SK-N-SH treated with all-trans-retinoic acid at 6 μM for 48 hours (cell line): Measurements from ENCODE around the gene FAM13A.

Experiments
- ATAC-seq: fragments of 200-7000 bp; cut with Tn5 transposase; 3 replicates; pipeline ENCODE4 v1.9.1; 2020; ENCODE audit warnings: mild to moderate bottlenecking, moderate library complexity
- ARNTL ChIP-seq: fragments of 450-650 bp; formaldehyde crosslinking; IDR thresholded peaks from 2 replicates; pipeline ENCODE4 v1.5.0; 2020; ENCODE audit warnings: low read depth, mild to moderate bottlenecking, moderate library complexity, borderline replicate concordance
- BACH2 ChIP-seq: fragments of 250-450 bp; sonication (Bioruptor Pico); IDR thresholded peaks from 2 replicates; pipeline ENCODE4 v1.9.0; 2021; ENCODE audit warnings: mild to moderate bottlenecking, borderline replicate concordance
- CREB5 ChIP-seq: fragments of 250-450 bp; sonication (Bioruptor Pico); IDR thresholded peaks from 2 replicates; pipeline ENCODE4 v1.5.1; 2020; ENCODE audit warnings: low read depth, mild to moderate bottlenecking, moderate library complexity
- CSDC2 ChIP-seq: fragments of 250-450 bp; sonication (Bioruptor Pico); IDR thresholded peaks from 2 replicates; pipeline ENCODE4 v1.5.0; 2020; ENCODE audit warnings: mild to moderate bottlenecking, moderate library complexity
- CSRNP3 ChIP-seq: fragments of 250-450 bp; sonication (Bioruptor Pico); IDR thresholded peaks from 2 replicates; pipeline ENCODE4 v1.5.1; 2021; ENCODE audit warnings: mild to moderate bottlenecking, moderate library complexity
- ESRRG ChIP-seq: fragments of 250-450 bp; sonication (Bioruptor Pico); IDR thresholded peaks from 2 replicates; pipeline ENCODE4 v1.6.1; 2021; ENCODE audit warnings: mild to moderate bottlenecking
- GLIS3 ChIP-seq: fragments of 250-450 bp; sonication (Bioruptor Pico); IDR thresholded peaks from 2 replicates; pipeline ENCODE4 v1.5.0; 2020; ENCODE audit warnings: mild to moderate bottlenecking, moderate library complexity
- ISL1 ChIP-seq: fragments of 250-450 bp; sonication (Bioruptor Pico); IDR thresholded peaks from 2 replicates; pipeline ENCODE4 v2.1.2; 2022; ENCODE audit warnings: mild to moderate bottlenecking, moderate library complexity
- OSR1 ChIP-seq: fragments of 250-450 bp; sonication (Bioruptor Pico); IDR thresholded peaks from 2 replicates; pipeline ENCODE4 v1.8.0; 2022; ENCODE audit warnings: moderate library complexity, mild to moderate bottlenecking, inconsistent platforms
- PATZ1 ChIP-seq: fragments of 250-450 bp; sonication (Bioruptor Pico); IDR thresholded peaks from 2 replicates; pipeline ENCODE4 v1.8.0; 2020; ENCODE audit warnings: mild to moderate bottlenecking, moderate library complexity, borderline replicate concordance
- POU6F1 ChIP-seq: fragments of 250-450 bp; sonication (Bioruptor Pico); IDR thresholded peaks from 2 replicates; pipeline ENCODE4 v1.8.0; 2021; ENCODE audit warnings: low read depth, mild to moderate bottlenecking, moderate library complexity, borderline replicate concordance
- PPARA ChIP-seq: fragments of 250-450 bp; sonication (Bioruptor Pico); IDR thresholded peaks from 2 replicates; pipeline ENCODE4 v1.5.0; 2020; ENCODE audit warnings: mild to moderate bottlenecking, borderline replicate concordance
- RARB ChIP-seq: fragments of 250-450 bp; sonication (Bioruptor Pico); IDR thresholded peaks from 2 replicates; pipeline ENCODE4 v1.8.0; 2021; ENCODE audit warnings: mild to moderate bottlenecking, moderate library complexity
- SNAI2 ChIP-seq: fragments of 250-450 bp; sonication (Bioruptor Pico); IDR thresholded peaks from 2 replicates; pipeline ENCODE4 v1.5.0; 2020; ENCODE audit warnings: mild to moderate bottlenecking, moderate library complexity
- TCF4 ChIP-seq: fragments of 250-450 bp; sonication (Bioruptor Pico); IDR thresholded peaks from 2 replicates; pipeline ENCODE4 v1.8.0; 2021; ENCODE audit warnings: mild to moderate bottlenecking, moderate library complexity, borderline replicate concordance
- TOX ChIP-seq: fragments of 250-450 bp; sonication (Bioruptor Pico); IDR thresholded peaks from 2 replicates; pipeline ENCODE4 v1.8.0; 2021; ENCODE audit warnings: mild to moderate bottlenecking, moderate library complexity, borderline replicate concordance
- TSHZ2 ChIP-seq: fragments of 250-450 bp; sonication (Bioruptor Pico); IDR thresholded peaks from 2 replicates; pipeline ENCODE4 v1.5.0; 2020; ENCODE audit warnings: mild to moderate bottlenecking, moderate library complexity
- ZFP3 ChIP-seq: fragments of 250-450 bp; sonication (Bioruptor Pico); IDR thresholded peaks from 2 replicates; pipeline ENCODE4 v1.5.0; 2020; ENCODE audit warnings: mild to moderate bottlenecking, moderate library complexity
- ZFP30 ChIP-seq: fragments of 450-650 bp; formaldehyde crosslinking; IDR thresholded peaks from 2 replicates; pipeline ENCODE4 v1.5.0; 2022; ENCODE audit warnings: mild to moderate bottlenecking, moderate library complexity
- ZNF565 ChIP-seq: fragments of 450-650 bp; formaldehyde crosslinking; conservative IDR thresholded peaks from 2 replicates; pipeline ENCODE4 v1.5.0; 2020; ENCODE audit warnings: low read depth, mild to moderate bottlenecking, moderate library complexity
- ZNF70 ChIP-seq: fragments of 450-650 bp; formaldehyde crosslinking; IDR thresholded peaks from 2 replicates; pipeline ENCODE4 v1.5.0; 2020; ENCODE audit warnings: mild to moderate bottlenecking, moderate library complexity
- ZNF8 ChIP-seq: fragments of 450-650 bp; formaldehyde crosslinking; IDR thresholded peaks from 2 replicates; pipeline ENCODE4 v1.5.0; 2020; ENCODE audit warnings: mild to moderate bottlenecking, moderate library complexity

The FAM13A gene

GRCh38 chr4:88758264-88758663 is 298.7 kb downstream of the FAM13A start:
- TF ChIP-seq RARB (CRISPR knock-in tag) (no peak), ZFP30 (CRISPR knock-in tag) (no peak), GLIS3 (CRISPR knock-in tag) (no peak), ESRRG (CRISPR knock-in tag) (no peak), ARNTL (CRISPR knock-in tag) (no peak)
- peak; percentile 16; the same call in 2 of the 3 replicates for ATAC-seq

GRCh38 chr4:88757776-88758175 is 299.2 kb downstream of the FAM13A start:
- ATAC-seq, result no peak
- TF ChIP-seq TSHZ2 (no peak), ZNF8 (no peak), TOX (no peak), TCF4 (CRISPR knock-in tag) (no peak), ZFP30 (CRISPR knock-in tag) (no peak), GLIS3 (CRISPR knock-in tag) (no peak), OSR1 (CRISPR knock-in tag) (no peak), PPARA (CRISPR knock-in tag) (no peak), ZNF565 (CRISPR knock-in tag) (no peak), POU6F1 (CRISPR knock-in tag) (no peak), CREB5 (no peak), SNAI2 (CRISPR knock-in tag) (no peak), CSRNP3 (CRISPR knock-in tag) (no peak), RARB (CRISPR knock-in tag) (no peak), CSDC2 (CRISPR knock-in tag) (no peak), ISL1 (CRISPR knock-in tag) (no peak), ZNF70 (CRISPR knock-in tag) (no peak)
- TF ChIP-seq, all 23 proteins: peak for 0

- TF ChIP-seq ARNTL (CRISPR knock-in tag) (no peak), OSR1 (CRISPR knock-in tag) (no peak), CREB5 (no peak), ESRRG (CRISPR knock-in tag) (no peak), BACH2 (CRISPR knock-in tag) (no peak), POU6F1 (CRISPR knock-in tag) (no peak), GLIS3 (CRISPR knock-in tag) (no peak), PPARA (CRISPR knock-in tag) (no peak), TCF4 (CRISPR knock-in tag) (no peak), ZFP3 (CRISPR knock-in tag) (no peak), ZNF70 (CRISPR knock-in tag) (no peak), CSDC2 (CRISPR knock-in tag) (no peak), TSHZ2 (no peak), ZNF565 (CRISPR knock-in tag) (no peak), ZNF8 (no peak), PATZ1 (CRISPR knock-in tag) (no peak), RARB (CRISPR knock-in tag) (no peak)
- TF ChIP-seq, all 23 proteins: peak for 0
- ATAC-seq, result no peak
These were observed 299.9 kb downstream of the FAM13A start for GRCh38 chr4:88757067-88757466.
